ENCODE measurements around the gene HOXB1.

The HOXB1 gene

DNA sequence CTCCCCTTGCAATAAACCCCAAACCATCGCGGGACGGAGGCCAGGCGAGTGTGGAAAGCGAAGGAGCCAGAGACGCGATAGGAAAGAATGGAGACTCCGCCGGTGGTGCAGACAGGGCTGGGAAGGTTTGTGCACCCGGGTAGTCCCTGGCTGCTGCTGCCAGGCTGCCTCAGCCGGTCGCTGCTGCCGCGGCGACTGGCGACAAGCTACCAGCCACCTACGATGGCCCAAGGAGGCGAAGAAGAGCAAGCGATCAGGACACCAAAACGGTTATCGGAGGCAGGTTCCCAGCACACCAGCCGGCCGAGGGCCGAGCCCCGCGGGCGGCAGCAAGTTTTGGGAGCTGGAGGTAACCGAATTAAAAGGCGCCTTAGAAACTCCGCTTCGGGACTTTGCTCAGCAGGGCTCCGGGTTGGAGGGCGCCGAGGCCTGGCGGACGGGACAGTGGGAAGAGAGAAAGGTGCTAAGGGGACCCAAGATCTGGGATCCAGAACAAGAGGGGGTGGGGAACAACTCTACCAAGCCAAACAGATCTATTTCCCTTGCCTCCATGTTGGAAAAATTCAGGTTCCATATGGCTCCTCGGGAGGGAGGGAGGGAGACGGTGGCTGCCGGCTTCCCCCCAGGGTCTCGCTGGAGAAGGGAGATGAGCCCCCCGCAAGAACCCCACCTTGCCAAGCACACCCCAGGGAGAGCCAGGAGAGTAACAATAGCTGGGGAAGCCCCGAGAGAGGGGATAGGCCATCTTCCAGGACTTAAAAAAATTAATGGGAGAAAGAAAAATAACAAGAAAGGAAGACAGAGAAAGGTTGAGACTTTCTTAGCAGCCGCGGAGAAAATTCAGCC lies 23.8 kb upstream of the HOXB1 start:
- DNase-seq (ENCODE audit: low read depth) = no peak

DNA sequence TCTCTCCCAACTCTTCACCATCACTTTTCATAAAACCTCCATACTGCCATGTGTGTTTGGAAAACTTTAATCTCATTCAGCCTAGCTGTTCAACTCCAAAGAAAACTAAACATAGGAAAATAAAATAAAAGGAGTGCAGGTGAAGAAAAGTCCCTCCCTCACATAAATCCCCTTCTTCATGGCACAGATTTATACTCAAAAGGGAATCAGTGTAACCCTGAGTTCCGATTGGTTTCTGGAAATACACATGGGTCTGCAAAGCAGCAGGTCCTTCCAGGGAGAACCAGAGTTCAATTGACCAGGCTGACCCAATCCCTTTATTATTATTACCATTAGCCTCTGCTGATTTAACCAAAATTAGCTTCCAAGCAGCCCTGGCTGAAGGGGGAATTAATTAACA lies 23.0 kb upstream of the HOXB1 start:
- DNase-seq (ENCODE audit: low read depth) = no peak

DNA sequence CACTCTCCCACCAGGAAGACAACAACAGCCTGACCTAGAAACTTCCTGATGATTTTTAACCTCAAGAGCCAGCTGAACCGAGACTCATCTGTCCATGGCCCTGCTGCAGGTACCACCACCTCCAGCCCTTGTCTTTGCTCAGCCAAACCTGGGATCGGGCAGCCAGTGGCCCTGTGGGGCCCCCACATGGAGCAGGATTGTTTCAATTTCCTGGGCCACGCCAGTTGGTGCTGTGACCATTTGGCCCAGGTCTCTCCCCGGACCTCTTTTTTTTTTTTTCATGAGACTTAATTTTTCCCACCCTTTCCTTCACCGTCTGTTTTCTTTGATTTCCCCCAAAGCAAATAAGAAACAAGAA lies 22.4 kb upstream of the HOXB1 start:
- DNase-seq (ENCODE audit: low read depth) = no peak

DNA sequence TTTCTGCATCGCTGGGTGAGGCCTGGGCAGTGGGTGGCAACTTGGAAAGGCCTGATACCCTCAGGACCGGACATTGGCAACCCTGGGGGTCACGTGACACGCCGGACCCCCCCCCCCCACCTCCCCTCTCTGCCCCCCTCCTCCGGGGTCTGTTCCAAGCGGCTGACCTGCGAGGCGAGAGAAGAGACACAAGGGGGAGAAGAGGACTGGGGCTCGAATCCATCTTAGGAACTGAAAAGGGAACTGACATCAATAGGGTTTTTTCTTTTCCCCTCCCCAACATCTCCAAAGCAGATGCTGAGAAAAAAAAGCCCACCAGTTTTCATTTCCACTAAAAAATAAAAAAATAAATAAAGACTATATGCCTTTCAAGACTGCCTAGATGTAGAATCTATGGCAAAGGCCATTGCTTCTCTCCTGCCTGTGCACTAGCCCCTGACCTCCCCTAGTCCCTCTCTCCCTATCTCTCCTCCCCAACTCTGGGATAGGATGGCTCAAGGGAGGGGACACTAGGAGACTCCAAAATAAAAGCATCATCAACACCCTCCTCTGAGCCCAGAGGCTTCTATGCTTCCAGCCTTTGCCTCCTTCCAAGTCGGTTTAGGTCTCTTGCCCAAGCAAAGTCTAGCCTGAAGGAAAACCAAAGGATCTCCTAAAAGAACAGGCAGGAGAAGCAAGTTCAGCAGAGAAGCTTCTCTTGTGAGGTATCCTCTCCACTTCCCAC lies 21.8 kb upstream of the HOXB1 start:
- DNase-seq (ENCODE audit: low read depth) = no peak

DNA sequence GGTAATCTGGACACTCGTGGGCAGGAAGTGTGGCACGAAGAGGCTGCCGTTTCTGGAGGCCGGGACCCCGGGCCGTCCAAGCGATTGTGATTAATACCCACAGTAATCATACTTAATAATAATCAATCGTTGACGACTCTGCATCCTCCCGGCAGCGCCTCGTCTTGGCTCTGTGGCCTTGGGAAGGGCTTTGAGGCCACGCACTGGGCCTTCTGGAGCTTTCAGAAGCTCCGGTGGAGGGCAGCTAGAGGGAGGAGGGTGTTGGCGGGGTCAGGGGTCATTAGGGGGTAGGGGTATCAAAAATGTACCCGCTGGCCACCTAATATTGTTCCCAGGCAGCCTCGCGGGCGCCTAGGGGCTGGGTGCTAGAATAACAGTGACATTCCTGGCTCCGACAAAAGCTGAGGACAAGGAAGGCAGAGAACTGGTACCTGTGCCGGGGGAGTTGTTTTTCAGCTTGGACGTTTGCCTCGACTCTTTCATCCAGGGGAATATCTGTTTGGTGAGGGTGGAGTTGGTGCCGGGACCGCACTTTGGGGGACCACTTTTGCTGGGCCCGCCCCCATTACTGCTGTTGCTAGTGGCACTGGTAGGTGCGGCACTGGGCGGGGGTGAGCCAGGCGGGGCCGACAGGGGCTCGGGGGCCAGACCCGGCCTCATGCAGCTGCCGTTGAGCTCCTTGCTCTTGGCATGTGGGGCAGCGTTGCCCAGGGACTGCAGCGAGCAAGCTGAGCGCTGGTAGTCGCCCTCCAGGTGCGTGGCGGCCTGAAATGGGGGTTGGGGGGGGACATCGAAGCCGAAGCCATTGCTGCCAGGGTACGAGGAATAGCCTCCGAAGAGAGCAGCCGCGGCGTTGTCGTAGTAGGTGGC lies 21.0 kb upstream of the HOXB1 start:
- DNase-seq (ENCODE audit: low read depth) = no peak

DNA sequence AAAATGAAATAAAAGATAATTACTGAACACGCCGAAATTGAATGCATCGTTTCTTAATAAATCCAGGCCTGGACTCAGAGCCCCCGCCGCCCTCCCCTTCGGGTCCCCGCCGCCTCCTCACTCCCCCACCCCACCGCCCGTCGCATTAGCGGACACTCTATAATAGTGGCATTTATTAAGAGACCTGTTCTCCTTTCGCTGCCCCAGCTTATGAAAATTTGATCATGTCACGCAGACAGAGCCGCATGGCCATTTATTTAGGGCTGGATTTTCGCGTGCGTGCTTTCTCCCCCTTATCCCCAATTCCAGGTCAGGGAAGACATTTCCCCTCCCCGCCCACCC lies 20.4 kb upstream of the HOXB1 start:
- no peak for DNase-seq (ENCODE audit: low read depth)

DNA sequence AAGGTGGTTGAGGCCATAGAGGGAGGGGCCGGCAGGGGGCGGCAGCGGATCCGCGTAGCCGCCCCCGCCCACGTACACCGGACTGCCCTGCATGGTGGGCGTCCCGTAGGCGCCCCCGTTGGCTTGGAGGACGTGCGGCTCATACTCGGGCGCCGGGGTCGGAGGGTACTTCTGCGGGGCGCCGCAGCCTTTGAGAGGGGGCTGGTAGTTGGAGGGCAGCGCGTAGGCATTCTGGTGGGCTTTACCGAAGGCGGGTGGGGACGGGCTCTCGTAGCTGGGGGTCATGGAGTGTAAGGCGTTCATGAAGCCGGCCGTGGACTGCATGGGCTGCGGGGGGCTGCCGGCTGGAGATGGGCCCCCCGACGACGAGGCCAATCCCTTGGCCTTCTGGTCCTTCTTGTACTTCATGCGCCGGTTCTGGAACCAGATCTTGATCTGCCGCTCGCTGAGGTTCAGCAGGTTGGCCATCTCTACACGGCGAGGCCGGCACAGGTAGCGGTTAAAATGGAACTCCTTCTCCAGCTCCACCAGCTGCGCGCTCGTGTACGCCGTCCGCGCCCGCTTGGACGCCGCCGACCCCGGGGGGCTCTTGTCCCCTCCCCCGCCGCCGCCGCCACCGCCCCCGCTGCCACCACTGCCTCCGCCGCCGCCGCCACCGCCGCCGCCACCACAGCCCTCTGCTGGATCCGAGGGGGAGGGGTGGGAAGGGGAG lies 19.8 kb upstream of the HOXB1 start:
- DNase-seq (ENCODE audit: low read depth) = no peak

DNA sequence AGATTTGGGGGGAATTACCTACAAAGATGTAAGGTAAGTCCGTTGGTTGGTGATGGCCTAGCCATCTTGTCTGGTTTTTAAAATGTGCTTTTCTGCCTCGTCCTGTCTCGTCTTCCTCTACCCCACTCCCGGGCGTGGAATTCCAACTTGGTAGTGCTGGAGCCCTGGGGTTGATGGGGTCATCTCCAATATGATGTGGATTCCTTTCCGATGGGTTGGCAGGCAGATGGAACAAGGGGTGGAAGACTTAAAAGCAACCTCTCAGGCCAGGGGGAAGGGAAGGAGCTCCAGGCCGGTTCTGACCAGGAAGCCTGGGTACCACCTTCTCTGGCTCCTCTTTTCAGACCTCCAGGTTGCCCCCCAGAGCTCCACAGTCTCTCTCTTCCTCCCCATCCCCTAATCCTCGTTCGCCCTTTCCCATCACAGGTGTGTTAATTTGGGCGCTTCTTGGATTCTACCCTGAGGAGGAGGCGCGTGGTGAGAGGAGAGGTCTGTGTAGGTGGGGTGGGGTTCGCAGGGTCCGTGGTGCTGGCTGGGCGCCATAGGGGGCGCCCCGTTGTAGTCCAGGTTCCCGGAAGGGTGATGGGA lies 19.2 kb upstream of the HOXB1 start:
- DNase-seq (ENCODE audit: low read depth) = no peak

DNA sequence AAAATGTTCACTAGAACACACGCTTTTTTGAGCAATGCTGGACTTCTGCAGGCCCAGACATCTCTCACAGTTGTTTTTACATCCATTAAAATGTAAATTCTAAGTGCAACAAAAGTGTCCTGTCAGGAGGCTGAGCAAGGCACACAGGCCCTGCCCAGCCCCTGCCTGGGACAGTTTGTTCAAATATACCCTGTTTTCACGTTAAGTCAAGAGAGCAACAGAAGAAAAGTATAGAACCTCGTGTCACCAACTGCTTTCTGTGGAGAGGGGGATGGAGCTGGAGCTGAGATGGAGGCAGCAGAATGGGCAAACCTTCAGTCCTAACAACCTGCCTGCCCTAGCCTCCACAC lies 18.4 kb upstream of the HOXB1 start:
- no peak for DNase-seq (ENCODE audit: low read depth)

DNA sequence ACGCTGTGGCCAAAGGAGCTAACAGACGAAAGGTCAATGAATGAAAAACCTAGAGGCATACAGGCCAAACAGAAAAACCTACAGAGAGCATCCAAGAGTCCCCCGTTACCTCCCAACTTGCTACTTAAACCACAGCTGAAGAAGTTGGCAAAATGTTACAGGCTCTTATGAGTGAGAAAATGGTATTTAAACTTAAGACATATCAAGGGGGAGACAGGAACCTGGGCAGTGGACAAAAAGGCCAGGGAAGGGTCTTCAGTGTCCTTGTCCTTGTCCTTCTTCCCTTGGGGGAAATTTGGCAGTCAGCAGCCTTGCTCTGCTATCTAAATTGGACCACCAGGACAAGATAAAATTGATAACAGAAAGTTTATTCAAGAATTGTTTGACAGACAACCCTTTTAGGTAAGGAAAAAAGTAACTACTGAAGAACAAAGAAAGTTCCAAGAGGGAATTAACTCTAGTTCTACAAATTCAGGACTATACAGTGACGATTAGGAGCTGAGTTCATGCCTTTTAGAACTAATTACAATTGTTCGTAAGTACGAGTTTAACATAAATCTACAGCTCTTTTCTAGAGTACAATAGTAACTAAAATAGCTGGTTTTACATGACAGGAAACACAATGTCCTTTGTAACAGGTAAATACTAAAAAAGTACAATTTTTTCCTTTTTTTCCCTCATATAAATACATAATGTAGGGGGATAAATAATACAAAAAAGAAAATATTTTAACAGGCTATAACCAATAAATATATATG lies 17.9 kb upstream of the HOXB1 start:
- no peak for DNase-seq (ENCODE audit: low read depth)

DNA sequence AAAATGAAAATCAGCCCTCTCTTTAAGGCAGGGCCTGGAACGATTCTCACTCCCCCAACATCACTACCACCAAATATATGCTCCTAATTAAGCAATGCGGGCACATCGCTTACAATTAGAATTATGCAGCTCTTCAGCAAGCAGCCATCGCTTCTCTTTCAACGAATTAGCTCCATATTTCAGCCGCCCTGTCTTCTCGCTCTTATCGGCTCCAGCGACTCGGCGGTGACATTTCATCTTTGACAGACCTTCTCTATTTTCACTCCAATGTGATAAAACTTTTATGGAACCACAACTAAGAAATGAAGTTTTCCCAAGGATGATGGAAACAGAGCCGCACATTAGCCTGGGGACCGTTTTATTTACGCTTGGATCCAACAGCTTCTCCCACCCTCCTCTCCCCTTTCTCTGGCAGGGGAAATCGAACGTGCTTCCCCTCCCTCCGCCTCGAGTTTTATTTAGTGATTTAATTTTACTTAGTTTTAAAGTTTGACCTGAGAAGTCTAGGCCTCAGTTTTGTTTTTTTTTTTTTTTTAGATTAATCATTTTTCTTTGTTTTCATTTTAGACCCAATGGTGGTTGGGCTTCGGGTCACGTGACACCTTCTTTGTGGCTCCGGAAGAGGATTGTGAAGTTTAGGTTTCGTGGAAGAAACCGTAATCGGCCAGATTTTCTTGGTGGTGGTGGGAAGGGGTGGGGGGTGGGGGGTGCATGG lies 17.2 kb upstream of the HOXB1 start:
- no peak for DNase-seq (ENCODE audit: low read depth)

DNA sequence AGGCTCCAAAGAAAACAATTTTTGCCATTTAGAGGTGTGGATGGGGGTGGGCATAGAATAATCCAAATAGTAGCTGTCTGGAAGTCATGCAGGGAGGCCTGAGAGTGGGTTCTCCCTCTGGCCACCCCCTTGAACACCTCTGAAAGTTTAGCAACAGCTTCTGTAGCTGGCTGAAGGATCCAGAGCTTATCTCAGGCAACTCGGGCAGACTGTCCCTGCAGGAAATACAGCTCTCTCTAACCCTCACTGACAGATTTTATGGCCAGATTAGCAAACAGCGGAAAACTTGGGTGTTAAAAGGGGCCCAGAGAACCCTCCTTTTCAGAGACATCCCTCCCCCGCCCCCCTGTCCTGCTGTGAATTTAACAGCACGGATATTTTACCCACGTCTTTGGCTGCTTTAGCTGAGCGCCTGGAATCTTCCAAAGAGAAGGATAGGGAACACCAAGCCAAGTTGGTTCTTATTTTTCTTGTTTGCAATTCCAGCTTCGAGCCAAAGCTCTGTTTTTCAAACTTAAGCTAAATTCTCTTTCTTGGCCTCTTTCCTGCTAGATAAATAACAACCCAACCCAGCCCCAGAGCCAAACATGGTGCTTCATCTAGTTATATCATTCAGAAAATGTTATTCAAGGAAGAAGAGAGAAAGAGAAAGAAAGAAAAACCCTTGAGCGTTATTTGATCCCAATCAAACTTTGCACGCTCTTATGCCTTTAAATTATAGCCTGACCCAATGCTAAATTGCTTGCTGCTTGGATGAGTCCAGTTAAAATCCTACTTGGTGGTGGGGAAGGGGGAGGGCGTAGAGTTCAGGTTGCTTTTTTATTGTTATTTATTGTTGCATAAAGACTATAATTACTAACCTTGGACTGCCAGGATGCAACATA lies 16.4 kb upstream of the HOXB1 start:
- DNase-seq (ENCODE audit: low read depth) = no peak

DNA sequence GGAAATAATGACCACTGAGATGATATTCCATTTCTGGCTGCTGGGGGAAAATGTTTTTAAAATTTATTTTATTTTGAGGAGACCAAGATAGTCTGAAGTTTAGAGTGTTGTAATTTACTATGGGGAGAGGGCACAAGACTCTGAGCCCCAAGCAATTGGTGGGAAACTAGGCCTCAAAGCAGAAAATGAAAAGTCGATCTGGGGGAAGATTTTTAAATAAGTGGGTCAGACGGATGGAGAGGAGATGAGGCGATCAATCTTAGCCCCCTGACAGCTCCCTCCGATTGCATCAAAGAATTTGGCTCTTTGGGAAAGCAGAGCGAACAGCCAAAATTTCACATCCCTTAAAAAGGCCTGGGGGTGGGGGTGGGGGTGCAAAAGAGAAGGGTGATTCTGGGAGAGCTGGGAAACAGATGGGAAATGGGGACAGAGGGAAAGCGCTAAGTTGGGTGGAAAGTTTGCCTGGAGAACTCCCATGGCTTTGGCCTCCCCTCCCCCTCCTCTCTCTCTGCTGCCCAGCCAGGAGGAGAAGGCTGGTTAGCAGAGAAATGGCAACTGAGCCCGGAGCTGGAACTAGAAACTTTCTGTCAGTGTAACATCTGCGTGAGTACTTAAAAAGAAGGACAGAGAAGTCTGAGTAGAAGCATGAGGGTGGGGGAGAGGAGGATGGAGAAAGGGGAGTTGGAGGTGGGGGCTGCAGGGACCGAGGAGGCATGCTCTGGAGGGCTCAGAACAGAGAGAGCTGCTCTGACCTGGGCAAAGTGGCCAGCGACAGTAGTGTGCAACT lies 15.5 kb upstream of the HOXB1 start:
- no peak for DNase-seq (ENCODE audit: low read depth)

DNA sequence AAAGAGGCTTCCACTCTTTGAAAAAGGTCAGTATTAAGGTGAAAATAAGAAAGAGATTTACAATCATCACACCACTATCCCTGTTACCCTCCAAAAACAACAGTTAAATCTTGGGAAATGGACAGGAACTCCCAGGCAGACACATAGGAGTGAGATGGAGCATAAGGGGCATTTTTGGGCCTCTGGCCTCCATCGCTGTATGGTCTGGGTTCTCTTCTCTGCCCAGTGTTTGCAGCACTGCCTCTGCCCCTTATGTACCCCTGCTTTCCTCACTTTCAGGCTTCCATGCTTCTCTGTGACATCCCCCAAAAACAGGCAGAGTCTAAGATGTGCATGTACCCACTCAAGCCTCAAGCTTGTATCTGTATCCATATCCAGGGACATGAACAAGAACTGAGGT lies 14.7 kb upstream of the HOXB1 start:
- no peak for DNase-seq (ENCODE audit: low read depth)

DNA sequence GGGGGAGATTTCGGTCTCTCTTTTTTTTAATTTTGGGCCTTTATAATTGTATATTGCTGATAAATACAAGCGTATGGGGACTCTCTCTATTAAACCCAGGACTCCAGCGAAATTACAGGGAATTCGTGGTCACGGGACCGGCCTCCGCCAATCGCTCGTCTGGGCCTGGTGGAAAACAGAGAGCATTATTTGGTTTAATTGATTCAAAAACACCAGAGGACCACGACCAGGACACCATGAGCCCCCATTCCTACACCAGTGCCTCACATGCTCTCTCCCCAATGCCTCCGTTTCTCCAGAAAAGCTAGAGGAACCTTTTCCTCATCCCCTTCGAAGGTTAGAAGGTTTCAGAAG lies 14.2 kb upstream of the HOXB1 start, which contains the start of gene HOXB2:
TSS of gene HOXB2 (minus strand) at position 88 of the 354 bp plus-strand sequence. CDS start 198 bp downstream, outside the sequence.
- no peak for DNase-seq (ENCODE audit: low read depth)

DNA sequence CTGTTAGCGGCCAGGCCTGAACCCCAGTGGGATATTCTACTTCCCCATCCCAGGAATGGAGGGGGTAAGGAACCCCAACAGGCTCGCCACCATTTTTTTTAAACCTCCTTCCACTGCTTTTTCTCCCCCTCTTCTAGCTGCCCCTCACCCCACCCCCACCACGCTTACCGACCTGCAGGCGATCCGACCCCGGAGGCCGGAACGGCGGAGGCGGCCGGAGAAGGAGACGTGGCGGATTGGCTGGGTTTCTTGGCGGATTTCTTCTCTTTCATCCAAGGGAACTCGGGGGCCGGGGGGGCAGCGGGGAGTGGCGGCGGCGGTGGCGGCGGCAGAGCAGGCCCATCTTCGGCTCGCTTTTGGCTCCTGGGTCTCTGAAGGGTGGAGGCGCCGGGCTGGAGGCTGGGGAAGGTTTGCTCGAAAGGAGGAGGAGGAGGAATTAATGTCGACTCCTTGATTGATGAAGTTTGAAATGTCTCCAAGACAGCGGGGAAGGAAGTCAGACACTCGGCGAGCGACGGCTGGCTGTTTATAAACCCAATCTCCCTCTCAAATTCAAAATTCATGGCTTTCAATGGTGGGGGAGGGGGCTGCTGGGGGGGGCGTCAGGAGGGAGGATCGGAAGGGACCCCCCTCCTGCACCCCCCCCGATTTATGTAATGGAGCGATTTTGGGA lies 13.7 kb upstream of the HOXB1 start:
- DNase-seq (ENCODE audit: low read depth) = no peak

DNA sequence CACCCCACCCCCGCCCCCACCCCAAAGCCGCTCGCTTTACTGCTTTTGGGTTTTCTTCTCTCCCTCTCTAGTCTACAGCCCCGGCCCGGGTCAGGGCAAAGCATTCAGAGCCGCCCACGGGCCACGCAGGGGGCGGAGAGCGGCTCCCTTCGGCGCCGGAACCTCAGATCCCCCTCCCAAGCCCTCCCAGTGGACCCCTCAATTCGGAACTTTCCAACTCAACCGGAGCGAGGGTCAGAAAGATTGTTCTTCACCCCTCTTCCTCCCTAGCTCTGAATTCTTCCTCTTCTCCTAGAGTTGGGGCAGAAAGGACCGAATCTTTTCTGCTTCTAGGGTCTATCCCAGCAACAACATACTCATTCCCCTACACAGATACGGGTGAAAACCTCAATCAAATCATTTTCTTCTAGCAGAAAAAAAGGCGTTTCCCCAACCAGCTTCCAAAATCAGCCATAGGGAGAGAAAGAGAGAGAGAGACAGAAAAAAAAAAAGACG lies 13.1 kb upstream of the HOXB1 start:
- no peak for DNase-seq (ENCODE audit: low read depth)
